Germinal center (tissue), 1 donor: Measurements from ENCODE around the gene THSD4.

Experiments
- DNase-seq: peaks from one replicate; pipeline ENCODE4 v3.0.0; 2012; ENCODE audit warnings: mixed read lengths, low spot score

Gene THSD4

DNA sequence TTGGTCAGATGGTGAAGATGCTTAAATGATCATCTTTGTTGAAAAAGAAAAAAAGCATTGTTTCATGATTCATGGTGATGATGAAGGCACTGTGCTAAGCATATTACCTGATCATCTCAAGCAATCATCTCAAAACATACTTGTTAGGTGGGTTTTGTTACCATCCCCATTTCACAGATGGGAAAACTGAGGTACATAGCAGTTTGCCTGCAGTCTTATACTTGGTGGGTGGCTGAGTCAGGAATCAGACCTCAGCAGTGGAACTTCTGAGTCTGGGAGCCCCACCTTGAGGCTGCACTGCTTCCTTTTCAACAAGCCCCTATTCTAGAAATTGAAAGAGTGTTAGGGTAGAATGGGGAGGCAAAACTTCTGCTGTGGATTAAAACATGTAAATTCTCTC is 341.1 kb downstream of the THSD4 start:
- no peak for DNase-seq

DNA sequence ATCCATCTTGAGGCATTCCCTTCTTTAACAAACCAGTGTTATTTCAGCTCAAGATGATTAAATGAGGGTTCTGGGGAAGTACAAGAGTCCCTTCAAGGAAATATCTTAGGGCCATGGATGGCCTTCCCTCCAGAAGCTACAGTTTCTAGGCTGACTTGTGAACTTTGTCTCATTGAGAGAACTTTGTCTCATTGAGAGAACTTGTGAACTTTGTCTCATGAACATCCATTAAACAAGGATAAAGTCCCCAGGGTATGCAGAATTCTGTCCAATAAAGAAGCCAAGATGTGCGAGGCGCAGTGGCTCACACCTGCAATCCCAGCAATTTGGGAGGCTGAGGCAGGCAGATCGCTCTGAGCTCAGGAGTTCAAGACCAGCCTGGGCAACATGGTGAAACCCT is 341.5 kb downstream of the THSD4 start:
- DNase-seq = no peak

- no peak for DNase-seq
Observed at GRCh38 chr15:71458089-71458660, 342.9 kb downstream of the THSD4 start.

DNA sequence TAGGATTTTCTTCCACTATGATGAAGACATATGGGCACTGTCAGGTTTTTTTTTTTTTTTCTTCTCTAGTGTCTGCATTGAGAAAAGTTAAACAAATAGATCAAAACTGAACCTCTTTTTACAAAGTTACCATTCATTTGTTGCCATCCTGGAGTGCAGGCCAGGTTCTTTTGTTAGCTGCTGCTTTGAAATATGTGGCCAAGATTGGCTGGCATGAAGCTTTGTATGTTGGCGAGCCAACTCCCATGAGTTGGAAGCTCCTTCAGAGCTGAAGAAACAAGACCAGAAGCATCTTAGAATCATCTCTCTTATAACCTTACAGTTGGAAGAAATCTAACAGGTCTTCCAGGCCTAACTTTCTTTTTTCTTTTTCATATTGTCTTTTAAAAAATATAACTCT is 346.5 kb downstream of the THSD4 start:
- no peak for DNase-seq

DNA sequence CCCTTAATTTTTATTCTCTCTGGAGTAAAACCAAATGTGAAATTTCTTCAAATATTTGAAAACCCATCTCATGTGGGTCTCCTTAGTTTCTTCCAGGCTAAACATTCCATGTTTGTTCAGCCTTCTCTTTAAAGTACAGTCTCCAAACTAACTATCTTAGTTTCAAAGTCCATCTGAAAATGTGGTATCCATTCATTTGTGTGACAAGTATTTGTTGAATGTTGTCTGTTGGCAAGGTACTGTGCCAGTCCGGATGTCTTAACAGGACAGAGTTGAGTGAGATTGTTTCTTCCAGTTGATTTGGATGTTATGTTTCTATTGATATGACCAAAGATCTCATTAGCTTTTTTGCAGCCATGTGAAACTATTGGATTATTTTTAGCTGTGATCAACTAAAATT is 347.4 kb downstream of the THSD4 start:
- no peak for DNase-seq

DNA sequence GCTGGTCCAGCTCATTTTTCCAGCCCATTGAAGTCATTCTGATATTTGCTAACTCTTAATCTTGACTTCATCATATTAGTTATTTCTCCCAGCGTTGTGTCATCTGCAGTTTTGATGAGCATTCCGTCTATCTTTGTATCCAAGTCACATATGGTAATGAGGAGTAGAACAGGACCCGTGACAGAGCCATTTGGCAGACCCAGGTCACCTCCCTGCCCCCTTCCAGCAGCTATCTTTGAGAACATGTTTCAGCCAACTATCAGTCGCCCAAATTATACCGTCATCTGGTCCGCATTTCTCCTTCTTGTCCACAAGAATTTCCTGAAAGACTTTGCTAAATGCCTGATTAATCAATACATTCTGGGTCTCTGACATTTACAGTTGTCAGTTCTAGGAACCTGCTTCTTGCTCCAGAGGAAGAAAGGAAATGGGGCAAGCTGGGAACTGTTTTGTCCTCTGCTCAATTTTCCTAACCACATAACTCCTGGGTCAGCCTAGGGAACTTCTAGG is 347.9 kb downstream of the THSD4 start:
- no peak for DNase-seq

GRCh38 chr15:71465131-71465955 is 350.1 kb downstream of the THSD4 start:
- DNase-seq = no peak

DNA sequence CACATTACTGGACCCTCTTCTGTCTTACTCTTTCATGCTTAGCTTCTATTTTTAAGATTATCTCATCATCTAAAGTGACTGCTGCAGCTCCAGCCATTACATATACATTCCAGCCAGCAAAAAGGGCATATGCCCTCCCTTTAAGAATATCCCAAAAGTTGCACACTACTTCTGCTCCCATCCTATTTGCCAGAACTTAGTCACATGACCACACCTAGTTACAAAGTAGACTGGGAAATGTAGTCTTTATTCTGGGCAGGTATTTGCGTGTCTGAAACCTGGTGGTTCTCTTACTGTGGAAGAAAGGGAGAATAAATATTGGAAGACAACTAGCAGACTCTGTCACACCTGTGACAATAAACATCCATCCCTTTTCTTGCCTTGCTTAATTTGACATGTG is 353.4 kb downstream of the THSD4 start:
- DNase-seq = no peak

- DNase-seq = no peak
Observed at GRCh38 chr15:71469413-71469812, 354.1 kb downstream of the THSD4 start.

DNA sequence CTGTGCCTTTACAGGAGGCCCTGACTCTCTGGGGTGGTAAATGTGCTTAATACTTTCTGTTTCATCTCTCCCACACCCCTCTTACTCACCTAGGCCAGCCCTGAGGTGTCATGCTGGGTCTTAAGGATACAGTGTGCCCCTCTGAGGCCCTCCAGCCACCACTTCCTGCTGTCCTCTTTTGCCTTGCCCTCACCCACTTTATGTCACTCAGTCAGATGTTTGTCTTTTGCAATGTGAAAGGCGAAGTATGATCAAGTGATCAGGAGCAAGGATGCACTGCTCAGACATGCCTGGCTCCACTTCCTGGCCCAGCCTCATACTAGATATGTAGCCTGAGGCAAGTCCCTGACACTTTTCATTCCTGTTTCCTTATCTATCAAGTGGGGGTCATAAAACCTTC is 356.1 kb downstream of the THSD4 start:
- DNase-seq = no peak

DNA sequence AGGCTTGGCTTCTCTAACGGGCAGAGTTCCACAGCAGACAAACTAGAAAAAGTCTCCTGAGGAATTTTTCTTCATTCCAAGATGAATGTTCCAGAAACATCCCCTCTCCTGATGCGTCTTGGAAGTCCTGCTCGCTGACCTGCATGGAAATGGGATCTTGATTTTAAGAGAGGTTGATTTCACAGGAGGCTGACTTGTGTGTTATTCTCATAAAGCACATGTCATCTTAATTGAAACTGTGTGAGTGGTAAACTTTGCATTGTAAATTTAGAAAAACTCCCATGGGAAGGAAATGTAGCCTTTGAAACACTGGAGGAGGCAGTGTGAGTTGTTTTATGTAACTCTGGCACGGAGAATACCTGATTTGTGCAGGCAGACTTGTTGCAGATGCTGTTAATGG is 357.3 kb downstream of the THSD4 start:
- peak; percentile 16 for DNase-seq

DNA sequence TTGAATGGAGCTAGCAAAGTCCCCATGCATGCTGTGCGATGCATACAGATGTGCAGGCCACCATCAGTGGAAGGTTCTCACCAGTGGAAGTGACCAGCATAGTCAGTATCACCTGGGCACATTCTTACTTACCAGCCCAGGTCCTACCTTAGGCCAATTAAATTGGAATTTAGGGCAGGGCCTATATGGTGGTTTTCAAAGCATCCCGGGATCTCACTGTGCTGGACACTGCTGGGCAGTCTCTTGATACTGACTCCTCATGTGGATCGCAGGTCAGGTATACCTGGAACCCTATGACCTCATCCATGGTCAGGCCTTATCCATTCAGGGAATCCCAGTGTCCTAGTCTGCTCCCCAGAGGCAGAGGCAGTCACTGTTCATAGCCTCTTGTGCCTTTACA is 358.5 kb downstream of the THSD4 start:
- no peak for DNase-seq

GRCh38 chr15:71476823-71477222 is 361.6 kb downstream of the THSD4 start:
- DNase-seq = peak; percentile 71

DNA sequence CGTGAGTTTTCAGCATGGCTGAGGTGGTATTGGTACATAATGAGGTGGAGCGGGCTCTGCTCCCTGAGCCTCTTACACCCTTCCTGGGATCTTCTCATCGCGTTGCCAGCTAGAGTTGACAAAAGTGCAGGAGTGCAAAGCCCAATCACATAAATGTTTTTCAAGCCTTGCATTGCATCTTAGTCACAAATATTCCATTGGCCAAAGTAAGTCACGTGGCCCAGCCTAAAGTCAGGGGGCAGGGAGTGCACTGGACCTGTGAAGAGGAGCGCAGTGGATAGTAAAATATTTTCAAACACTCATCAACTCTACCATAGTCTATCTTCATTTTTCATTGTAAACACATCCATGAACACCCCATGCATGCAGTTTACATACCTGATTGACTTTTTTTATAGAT is 365.3 kb downstream of the THSD4 start:
- no peak for DNase-seq

DNA sequence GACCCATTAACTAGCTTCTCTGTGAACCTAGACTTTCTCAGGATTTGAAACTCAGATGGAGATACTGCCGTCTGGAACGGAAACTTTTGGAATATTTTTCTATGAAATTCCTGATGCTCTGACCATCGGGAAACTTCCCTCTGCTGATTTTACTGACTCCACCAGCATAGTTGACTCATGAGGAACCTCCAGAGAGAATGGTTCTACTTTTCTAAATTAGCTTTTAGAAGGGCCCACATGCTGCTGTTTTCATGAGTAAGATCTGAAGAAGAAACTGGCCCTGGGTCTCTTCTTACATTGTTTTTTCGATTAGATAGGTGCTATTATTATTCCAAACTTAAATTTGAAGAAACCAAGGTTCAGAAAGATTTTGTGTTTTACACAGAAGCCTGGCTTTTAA is 368.8 kb downstream of the THSD4 start:
- DNase-seq = no peak

GRCh38 chr15:71485094-71485693 is 369.9 kb downstream of the THSD4 start:
- peak; percentile 19 for DNase-seq

GRCh38 chr15:71489570-71489969 is 374.3 kb downstream of the THSD4 start:
- no peak for DNase-seq

DNA sequence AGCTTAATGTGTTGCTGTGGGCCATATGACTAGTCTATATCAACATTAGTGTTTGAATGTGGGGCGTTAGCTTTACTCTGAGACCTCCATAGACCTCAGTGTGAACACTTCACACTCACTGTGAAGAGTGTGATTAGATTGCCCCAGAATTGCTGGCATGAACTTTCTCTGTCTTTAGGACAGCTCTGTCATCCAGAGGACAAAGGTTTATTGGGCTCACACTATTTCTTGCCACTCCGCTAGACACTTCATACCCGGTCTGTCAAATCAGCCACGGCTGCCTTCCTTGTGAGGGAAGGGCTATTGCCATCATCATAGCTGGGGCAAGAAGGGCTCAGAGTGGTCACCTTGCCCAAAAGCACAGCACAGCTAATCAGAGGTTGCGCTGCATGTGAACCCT is 378.3 kb downstream of the THSD4 start:
- no peak for DNase-seq

GRCh38 chr15:71494563-71495397 is 379.5 kb downstream of the THSD4 start:
- no peak for DNase-seq

DNA sequence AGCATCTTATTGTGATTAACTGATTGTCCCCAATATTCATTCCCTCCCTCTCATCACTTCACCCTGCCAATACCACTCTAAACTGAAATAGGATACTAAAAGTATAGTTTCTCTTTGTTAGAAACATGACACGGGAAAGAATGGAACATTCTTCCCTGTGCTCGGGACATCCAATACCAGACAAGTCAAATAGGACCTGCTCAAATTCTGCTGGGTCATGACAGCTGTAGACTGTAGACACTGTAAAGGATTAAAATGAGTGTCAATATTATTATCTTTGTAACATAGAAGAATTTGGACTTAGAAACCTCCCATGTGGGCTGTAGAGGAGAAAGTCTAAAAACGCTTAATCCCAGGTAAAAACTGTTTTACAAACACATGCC is 380.1 kb downstream of the THSD4 start:
- no peak for DNase-seq

- no peak for DNase-seq
Observed at GRCh38 chr15:71496336-71496955, 381.2 kb downstream of the THSD4 start.
